ENCODE results near the gene RALB.

Gene RALB

GRCh38 chr2:120332384-120332783 lies 79.7 kb downstream of the RALB start:
- DNase-seq (ENCODE audit: low read depth) = no peak
- no peak for TF ChIP-seq CTCF (IDR thresholded peaks at IDR 0.05; ENCODE audit: insufficient read depth, low read depth, low read length, missing control alignments)
- H3K4me3 ChIP-seq (ENCODE audit: low read length) = no peak overlapping the region

GRCh38 chr2:120334068-120334467 lies 81.4 kb downstream of the RALB start:
- DNase-seq (ENCODE audit: low read depth) = no peak
- no peak overlapping the region for H3K4me3 ChIP-seq (ENCODE audit: low read length)
- no peak for TF ChIP-seq CTCF (IDR thresholded peaks at IDR 0.05; ENCODE audit: insufficient read depth, low read depth, low read length, missing control alignments)

- no peak overlapping the region for H3K4me3 ChIP-seq (ENCODE audit: low read length)
- no peak for TF ChIP-seq CTCF (IDR thresholded peaks at IDR 0.05; ENCODE audit: insufficient read depth, low read depth, low read length, missing control alignments)
- DNase-seq (ENCODE audit: low read depth) = no peak
These were observed 84.1 kb downstream of the RALB start for GRCh38 chr2:120336749-120337148.

GRCh38 chr2:120338015-120338414 lies 85.4 kb downstream of the RALB start:
- peak; percentile 42 for DNase-seq (ENCODE audit: low read depth)
- no peak overlapping the region for H3K4me3 ChIP-seq (ENCODE audit: low read length)
- TF ChIP-seq CTCF (IDR thresholded peaks at IDR 0.05; ENCODE audit: insufficient read depth, low read depth, low read length, missing control alignments) = no peak

GRCh38 chr2:120341977-120342376 lies 89.3 kb downstream of the RALB start:
- no peak for TF ChIP-seq CTCF (IDR thresholded peaks at IDR 0.05; ENCODE audit: insufficient read depth, low read depth, low read length, missing control alignments)
- H3K4me3 ChIP-seq (ENCODE audit: low read length) = no peak overlapping the region
- DNase-seq (ENCODE audit: low read depth) = no peak

- TF ChIP-seq CTCF (IDR thresholded peaks at IDR 0.05; ENCODE audit: insufficient read depth, low read depth, low read length, missing control alignments) = no peak
- no peak for DNase-seq (ENCODE audit: low read depth)
- no peak overlapping the region for H3K4me3 ChIP-seq (ENCODE audit: low read length)
These were observed 89.8 kb downstream of the RALB start for GRCh38 chr2:120342446-120342845.

- no peak for TF ChIP-seq CTCF (IDR thresholded peaks at IDR 0.05; ENCODE audit: insufficient read depth, low read depth, low read length, missing control alignments)
- DNase-seq (ENCODE audit: low read depth) = no peak
- H3K4me3 ChIP-seq (ENCODE audit: low read length) = no peak overlapping the region
These were observed 90.4 kb downstream of the RALB start for GRCh38 chr2:120343100-120343432.

Measured in epithelial cell of esophagus (primary cell).